Loucy (cell line): Measurements from ENCODE around the gene WBP2.
"Not testable (repeated sequence)": the region's sequence is repeated elsewhere in the genome, so short reads cannot be mapped to it uniquely, and the experiment has no call there.

ENCODE experiments used
- H2AFZ ChIP-seq: fragments of 200-600 bp; sonication (generic); 2 replicates; pipeline ENCODE4 v1.6.0; 2016; ENCODE audit warnings: antibody characterized with exemption, mild to moderate bottlenecking, low read length, moderate library complexity
- H3F3A ChIP-seq: fragments of 200-600 bp; 2 replicates; pipeline ENCODE4 v1.6.0; 2016; ENCODE audit warnings: antibody characterized with exemption, low read depth, mild to moderate bottlenecking
- H3K27me3 ChIP-seq: fragments of 200-600 bp; sonication (generic); 2 replicates; pipeline ENCODE4 v1.6.1; 2014; ENCODE audit warnings: low read length, mild to moderate bottlenecking; ENCODE audit not compliant: insufficient read depth, poor library complexity, severe bottlenecking
- H3K36me3 ChIP-seq: fragments of 200-600 bp; sonication (generic); 2 replicates; pipeline ENCODE4 v1.6.1; 2016; ENCODE audit warnings: low read length; ENCODE audit not compliant: insufficient read depth
- H3K4me1 ChIP-seq: fragments of 200-600 bp; sonication (generic); 2 replicates; pipeline ENCODE4 v1.5.1; 2014; ENCODE audit warnings: low read length, mild to moderate bottlenecking; ENCODE audit not compliant: insufficient read depth, poor library complexity, severe bottlenecking
- H3K4me2 ChIP-seq: fragments of 200-600 bp; sonication (generic); 2 replicates; pipeline ENCODE4 v1.6.0; 2014; ENCODE audit warnings: antibody characterized with exemption, low read length, low read depth, mild to moderate bottlenecking; ENCODE audit not compliant: poor library complexity, severe bottlenecking
- H3K4me3 ChIP-seq: fragments of 200-600 bp; sonication (generic); 2 replicates; pipeline ENCODE4 v1.5.1; 2014; ENCODE audit warnings: low read length, mild to moderate bottlenecking, mixed read lengths; ENCODE audit not compliant: poor library complexity, severe bottlenecking
- H3K79me2 ChIP-seq: fragments of 200-600 bp; sonication (generic); 2 replicates; pipeline ENCODE4 v1.6.1; 2014; ENCODE audit warnings: low read length; ENCODE audit not compliant: insufficient read depth
- H3K9ac ChIP-seq: fragments of 200-600 bp; sonication (generic); 2 replicates; pipeline ENCODE4 v1.6.0; 2014; ENCODE audit warnings: mild to moderate bottlenecking, low read depth, low read length, moderate library complexity; ENCODE audit not compliant: poor library complexity, severe bottlenecking
- H3K9me2 ChIP-seq: fragments of 200-600 bp; sonication (generic); replicated peaks from 2 replicates; pipeline ENCODE4 v1.6.1; 2016; ENCODE audit warnings: low read depth, low read length, mixed read lengths
- H3K9me3 ChIP-seq: fragments of 200-600 bp; sonication (generic); 2 replicates; pipeline ENCODE4 v1.6.1; 2014; ENCODE audit warnings: mild to moderate bottlenecking, antibody characterized with exemption, low read length, low read depth; ENCODE audit not compliant: insufficient read depth
- H4K20me1 ChIP-seq: fragments of 200-600 bp; sonication (generic); 2 replicates; pipeline ENCODE4 v1.6.0; 2014; ENCODE audit warnings: antibody characterized with exemption, low read length, mild to moderate bottlenecking; ENCODE audit not compliant: insufficient read depth, poor library complexity, severe bottlenecking
- EZH2phosphoT487 ChIP-seq: fragments of 200-600 bp; IDR thresholded peaks from 2 replicates; pipeline ENCODE4 v1.6.1; 2018; ENCODE audit warnings: antibody characterized with exemption, mild to moderate bottlenecking, moderate library complexity, borderline replicate concordance
- TF ChIP-seq, protein P1 (sequence below): fragments of 200-600 bp; sonication (generic); conservative IDR thresholded peaks from 2 replicates; pipeline ENCODE4 v1.5.1; 2014; ENCODE audit warnings: mild to moderate bottlenecking, antibody characterized with exemption, low read length

WBP2 gene

DNA sequence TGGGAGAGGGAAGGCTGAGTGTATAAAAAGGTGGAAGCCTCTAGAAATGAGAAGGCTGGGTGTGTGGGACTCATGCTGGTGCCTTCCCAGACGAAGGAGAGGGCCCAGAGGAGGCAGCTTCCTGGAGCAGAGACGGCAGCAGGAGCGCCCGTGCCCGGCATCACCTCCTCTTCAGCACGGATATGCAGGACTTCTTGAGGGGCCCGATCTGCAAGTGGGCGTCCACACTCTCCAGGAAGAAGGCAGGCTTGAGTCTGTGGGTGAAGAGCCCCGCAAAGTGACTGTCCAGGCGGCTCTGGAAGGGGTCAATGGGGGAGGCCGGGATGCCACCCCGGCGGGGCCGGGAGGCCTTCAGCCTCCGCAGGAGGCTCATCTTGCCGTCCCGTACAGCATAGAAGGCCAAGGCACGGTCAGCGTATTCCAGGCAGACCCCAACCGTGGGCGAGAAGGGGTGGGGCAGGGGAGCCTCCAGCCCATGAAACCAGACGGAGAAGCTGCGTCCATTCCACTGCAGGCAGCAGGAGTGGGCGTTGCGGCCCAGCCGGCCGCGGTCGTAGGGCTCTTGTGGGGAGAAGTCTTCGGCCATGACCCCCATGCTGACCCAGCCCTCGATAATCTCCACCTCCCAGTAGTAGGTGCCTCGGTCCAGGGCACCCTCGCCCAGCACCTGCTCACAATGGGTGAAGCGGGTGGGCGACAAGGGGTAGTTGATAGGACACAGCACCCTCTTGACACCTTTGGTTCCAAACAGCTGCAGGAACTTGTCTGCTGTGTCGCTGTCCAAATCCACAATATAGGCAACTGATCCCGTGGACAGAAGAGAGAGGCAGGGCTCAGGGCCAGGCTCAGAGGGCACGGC is 19.4 kb upstream of the WBP2 start:
- Histone ChIP-seq H2AFZ (no peak overlapping the region), H3K4me3 (peak overlapping the region; percentile 82), H4K20me1 (no peaks in the 10 kb centered on the region), H3K9me2 (no peaks in the 10 kb centered on the region), H3K9me3 (no peaks in the 10 kb centered on the region), H3F3A (no peaks in the 10 kb centered on the region), H3K4me2 (peak overlapping the region; percentile 94), H3K4me1 (peaks cover 33% of the 10 kb centered on the region), H3K36me3 (no peaks in the 10 kb centered on the region), H3K9ac (peak overlapping the region; percentile 92), H3K27me3 (no peaks in the 10 kb centered on the region), H3K79me2 (peaks cover 16% of the 10 kb centered on the region)
- no peak for TF ChIP-seq EZH2phosphoT487

DNA sequence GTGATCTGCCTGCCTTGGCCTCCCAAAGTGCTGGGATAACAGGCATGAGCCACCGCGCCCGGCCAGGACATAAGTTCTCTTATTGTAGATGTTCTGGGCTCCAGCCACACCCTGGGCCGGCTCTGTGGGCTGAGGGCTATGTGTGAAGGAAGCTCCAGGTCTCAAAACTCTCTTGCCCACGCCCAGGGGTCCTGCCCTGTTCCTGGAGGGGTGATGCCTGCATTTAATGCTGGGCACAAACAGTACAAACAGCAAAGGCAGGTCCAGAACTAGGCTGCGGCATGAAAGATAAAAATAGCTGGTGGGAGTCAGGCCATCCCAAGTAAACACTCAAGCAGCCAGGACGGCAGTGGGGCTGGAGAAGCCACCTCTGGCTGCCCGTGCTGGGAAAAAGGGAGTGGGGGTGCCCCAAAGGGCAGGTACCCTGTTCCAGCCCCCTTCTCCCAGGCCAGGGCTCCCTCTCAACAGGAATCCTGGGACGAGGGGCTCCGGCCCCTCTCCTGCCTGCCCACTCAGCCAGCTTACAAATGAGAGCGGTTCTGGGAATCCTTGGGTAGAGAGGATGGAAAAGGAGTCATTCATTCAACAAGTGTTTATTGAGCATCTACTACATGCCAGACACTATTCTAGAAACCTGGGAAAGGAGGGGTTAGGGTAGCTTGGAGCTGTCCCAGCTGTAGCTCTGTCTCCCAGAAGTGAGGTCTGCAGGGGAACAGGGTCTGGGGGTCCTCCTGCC is 18.6 kb upstream of the WBP2 start:
- peaks cover 16% of the 10 kb centered on the region for H3K79me2 ChIP-seq
- H2AFZ ChIP-seq, result no peak overlapping the region
- no peaks in the 10 kb centered on the region for H3K36me3 ChIP-seq
- H3K9ac ChIP-seq, result no peak overlapping the region
- no peak overlapping the region for H3K4me2 ChIP-seq
- H3K9me2 ChIP-seq, result no peaks in the 10 kb centered on the region
- no peaks in the 10 kb centered on the region for H3F3A ChIP-seq
- TF ChIP-seq, protein P1, sequence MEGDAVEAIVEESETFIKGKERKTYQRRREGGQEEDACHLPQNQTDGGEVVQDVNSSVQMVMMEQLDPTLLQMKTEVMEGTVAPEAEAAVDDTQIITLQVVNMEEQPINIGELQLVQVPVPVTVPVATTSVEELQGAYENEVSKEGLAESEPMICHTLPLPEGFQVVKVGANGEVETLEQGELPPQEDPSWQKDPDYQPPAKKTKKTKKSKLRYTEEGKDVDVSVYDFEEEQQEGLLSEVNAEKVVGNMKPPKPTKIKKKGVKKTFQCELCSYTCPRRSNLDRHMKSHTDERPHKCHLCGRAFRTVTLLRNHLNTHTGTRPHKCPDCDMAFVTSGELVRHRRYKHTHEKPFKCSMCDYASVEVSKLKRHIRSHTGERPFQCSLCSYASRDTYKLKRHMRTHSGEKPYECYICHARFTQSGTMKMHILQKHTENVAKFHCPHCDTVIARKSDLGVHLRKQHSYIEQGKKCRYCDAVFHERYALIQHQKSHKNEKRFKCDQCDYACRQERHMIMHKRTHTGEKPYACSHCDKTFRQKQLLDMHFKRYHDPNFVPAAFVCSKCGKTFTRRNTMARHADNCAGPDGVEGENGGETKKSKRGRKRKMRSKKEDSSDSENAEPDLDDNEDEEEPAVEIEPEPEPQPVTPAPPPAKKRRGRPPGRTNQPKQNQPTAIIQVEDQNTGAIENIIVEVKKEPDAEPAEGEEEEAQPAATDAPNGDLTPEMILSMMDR, result no peak
- TF ChIP-seq EZH2phosphoT487, result no peak
- no peaks in the 10 kb centered on the region for H4K20me1 ChIP-seq
- H3K4me3 ChIP-seq, result no peak overlapping the region
- peaks cover 33% of the 10 kb centered on the region for H3K4me1 ChIP-seq
- H3K27me3 ChIP-seq, result no peaks in the 10 kb centered on the region
- no peaks in the 10 kb centered on the region for H3K9me3 ChIP-seq

DNA sequence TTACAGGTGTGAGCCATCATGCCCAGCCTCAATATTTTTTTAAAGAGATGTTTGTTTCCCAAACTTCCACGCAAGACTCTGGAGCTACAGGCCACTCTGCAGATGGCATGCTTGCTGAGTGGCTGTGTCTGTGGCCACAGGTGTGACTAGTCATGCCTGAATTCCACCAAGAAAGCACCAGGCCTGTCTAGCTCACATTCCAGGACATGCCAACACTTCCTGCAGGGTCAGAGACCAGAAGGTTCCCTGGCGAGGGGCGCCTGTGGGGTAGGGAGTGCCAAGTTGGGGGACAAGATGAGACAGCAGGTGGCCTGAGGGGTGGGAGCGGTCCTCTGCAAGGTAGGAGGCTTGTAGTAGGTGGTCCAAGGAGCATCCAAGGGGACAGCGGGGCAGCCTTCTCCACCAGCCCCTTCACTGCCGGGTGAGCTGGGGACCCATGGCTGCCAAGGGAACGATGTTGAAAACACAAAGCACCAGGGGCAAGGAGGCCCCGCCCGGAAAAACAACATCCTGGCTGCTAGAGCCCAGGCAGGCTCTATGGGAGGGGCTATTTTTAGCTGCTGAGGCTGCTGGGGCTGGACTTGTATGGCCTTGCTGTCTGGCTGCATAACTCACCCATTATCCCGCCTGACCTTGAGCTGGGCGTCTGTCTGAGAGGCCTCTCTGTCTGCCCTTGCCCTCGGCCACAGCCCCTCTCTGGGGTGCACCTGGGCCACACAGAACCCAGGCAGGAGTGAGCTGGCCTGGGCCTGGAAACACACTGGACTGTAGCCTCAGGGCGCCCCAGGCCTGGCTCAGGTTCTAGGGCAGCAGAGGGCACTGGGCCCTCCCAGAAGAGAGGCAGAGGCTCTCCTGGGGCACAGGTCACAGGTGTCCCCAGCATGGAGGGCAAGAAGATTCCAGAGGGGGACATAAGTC is 17.6 kb upstream of the WBP2 start:
- H3F3A ChIP-seq, result no peaks in the 10 kb centered on the region
- H3K27me3 ChIP-seq, result no peaks in the 10 kb centered on the region
- no peaks in the 10 kb centered on the region for H4K20me1 ChIP-seq
- peaks cover 16% of the 10 kb centered on the region for H3K79me2 ChIP-seq
- no peak for TF ChIP-seq EZH2phosphoT487
- TF ChIP-seq, protein P1, result no peak
- H3K36me3 ChIP-seq, result no peaks in the 10 kb centered on the region
- H3K4me1 ChIP-seq, result peaks cover 33% of the 10 kb centered on the region
- peak overlapping the region; percentile 7 for H3K4me2 ChIP-seq
- no peaks in the 10 kb centered on the region for H3K9me2 ChIP-seq
- H2AFZ ChIP-seq, result no peak overlapping the region; the same call in 1 of the 2 replicates
- peak overlapping the region; percentile 54 for H3K9ac ChIP-seq
- no peak overlapping the region for H3K4me3 ChIP-seq
- H3K9me3 ChIP-seq, result no peaks in the 10 kb centered on the region

DNA sequence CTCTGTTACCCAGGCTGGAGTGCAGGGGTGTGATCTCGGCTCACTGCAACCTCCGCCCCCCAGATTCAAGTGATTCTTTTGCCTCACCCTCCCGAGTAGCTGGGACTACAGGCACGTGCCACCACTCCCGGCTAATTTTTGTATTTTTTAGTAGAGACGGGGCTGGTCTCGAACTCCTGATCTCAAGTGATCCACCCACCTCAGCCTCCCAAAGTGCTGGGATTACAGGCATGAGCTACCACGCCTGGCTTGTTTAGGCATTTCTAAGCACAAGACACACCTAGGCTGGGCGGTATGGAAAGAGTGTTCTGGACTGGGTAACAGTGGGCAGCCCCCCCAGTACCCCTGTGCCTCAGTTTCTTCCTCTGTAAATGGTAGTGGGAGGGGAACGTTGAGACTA is 15.1 kb upstream of the WBP2 start:
- not testable (repeated sequence) for H3F3A ChIP-seq, H3K79me2 ChIP-seq, H3K36me3 ChIP-seq, H4K20me1 ChIP-seq, H3K27me3 ChIP-seq, H3K9me3 ChIP-seq, H3K9me2 ChIP-seq, H3K4me3 ChIP-seq, H2AFZ ChIP-seq, H3K4me2 ChIP-seq, H3K9ac ChIP-seq
- H3K4me1 ChIP-seq, result peaks cover 19% of the 10 kb centered on the region
